Measurements from ENCODE around the gene ZSWIM4.

GRCh38 chr19:13866463-13867046, 71.3 kb downstream of the ZSWIM4 start:
- TF ChIP-seq, protein P1, sequence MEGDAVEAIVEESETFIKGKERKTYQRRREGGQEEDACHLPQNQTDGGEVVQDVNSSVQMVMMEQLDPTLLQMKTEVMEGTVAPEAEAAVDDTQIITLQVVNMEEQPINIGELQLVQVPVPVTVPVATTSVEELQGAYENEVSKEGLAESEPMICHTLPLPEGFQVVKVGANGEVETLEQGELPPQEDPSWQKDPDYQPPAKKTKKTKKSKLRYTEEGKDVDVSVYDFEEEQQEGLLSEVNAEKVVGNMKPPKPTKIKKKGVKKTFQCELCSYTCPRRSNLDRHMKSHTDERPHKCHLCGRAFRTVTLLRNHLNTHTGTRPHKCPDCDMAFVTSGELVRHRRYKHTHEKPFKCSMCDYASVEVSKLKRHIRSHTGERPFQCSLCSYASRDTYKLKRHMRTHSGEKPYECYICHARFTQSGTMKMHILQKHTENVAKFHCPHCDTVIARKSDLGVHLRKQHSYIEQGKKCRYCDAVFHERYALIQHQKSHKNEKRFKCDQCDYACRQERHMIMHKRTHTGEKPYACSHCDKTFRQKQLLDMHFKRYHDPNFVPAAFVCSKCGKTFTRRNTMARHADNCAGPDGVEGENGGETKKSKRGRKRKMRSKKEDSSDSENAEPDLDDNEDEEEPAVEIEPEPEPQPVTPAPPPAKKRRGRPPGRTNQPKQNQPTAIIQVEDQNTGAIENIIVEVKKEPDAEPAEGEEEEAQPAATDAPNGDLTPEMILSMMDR (IDR thresholded peaks at IDR 0.05): no peak
- no peak for TF ChIP-seq JUNB (IDR thresholded peaks at IDR 0.05)

Data from A549 (cell line).